Measurements from ENCODE around the gene FBXL5. TPM values are rescaled to one million over a fixed set of nuclear protein-coding genes. Genes with fewer than 3 reads are reported as not detected.

Gene FBXL5
- total and polyA plus RNA-seq, 2 donors (not counting 3 experiments of a cell fraction or from before 2014, with no cell fraction given) = 42.2 to 60.2 TPM

DNA sequence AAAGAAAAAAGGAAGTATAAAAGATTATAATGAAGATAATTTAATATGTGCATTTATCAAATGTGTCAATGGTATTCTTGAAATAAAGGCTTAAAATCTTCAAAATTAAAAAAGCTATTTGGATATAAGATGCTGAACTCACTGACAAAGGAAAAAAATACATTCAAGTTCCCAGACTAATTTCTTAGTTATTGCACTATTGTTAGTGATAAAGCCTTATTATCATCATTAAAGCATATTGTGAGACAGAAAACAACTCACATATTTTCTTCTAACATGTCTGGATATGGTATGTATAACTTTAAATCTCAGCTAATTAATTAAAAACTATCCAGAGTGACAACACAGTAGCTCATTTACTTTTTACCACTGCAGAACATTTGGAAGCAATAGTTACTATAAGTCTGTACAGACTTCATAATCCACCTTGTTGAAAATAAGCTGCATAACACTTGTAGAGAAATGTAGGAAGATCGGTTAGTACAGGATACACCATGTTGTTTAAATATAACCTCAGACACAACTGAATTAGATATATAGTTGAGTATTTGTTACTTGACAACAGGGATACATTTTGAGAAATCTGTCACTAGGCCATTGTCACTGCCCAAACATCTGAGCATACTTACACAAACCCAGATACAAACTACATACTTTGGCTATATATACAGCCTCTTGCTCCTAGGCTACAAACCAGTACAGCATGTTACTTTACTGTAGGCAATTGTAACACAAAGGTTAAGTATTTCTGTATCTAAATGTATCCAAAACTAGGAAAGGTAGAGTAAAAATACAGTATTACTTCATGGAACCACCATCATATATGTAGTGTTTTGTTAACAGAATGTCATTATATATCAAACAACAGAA, 13.6 kb upstream of the FBXL5 start:
- BruUV-seq (replicated peaks) = no TSS peak
- Histone ChIP-seq H3K79me2 (ENCODE audit: control insufficient read depth, insufficient read depth, low read length) (peaks cover 48% of the 10 kb centered on the region), H3K36me3 (ENCODE audit: control insufficient read depth in 2 of 2, extremely low read depth in 1 of 2, insufficient read depth in 2 of 2, low read length in 2 of 2) (peaks cover 0 to 3% of the 10 kb centered on the region in 2 experiments), H3K27ac (ENCODE audit: insufficient read depth, low read depth, low read length) (no peak overlapping the region), H4K20me1 (replicated peaks; ENCODE audit: control insufficient read depth, extremely low read depth, insufficient read depth, low read length) (no peaks in the 10 kb centered on the region), H3K27me3 (ENCODE audit: control insufficient read depth in 2 of 2, insufficient read depth in 2 of 2, low read length in 2 of 2) (no peaks in the 10 kb centered on the region), H3K9ac (replicated peaks; ENCODE audit: extremely low read depth, insufficient read depth, low read length) (no peak overlapping the region), H3K9me3 (replicated peaks; ENCODE audit: control insufficient read depth, insufficient read depth, low read length) (no peaks in the 10 kb centered on the region), H3K4me2 (ENCODE audit: insufficient read depth, low read length) (peak overlapping the region; percentile 2), H3K9me1 (replicated peaks; ENCODE audit: control insufficient read depth, extremely low read depth, insufficient read depth, low read length) (no peaks in the 10 kb centered on the region), H3K4me1 (ENCODE audit: control insufficient read depth, extremely low read depth, insufficient read depth, low read length) (peaks cover 35% of the 10 kb centered on the region), H3K4me3 (replicated peaks in 1 of 3; ENCODE audit: insufficient read depth in 1 of 3, low read depth in 1 of 3, low read length in 3 of 3) (no peak overlapping the region), H2AFZ (ENCODE audit: low read depth, low read length) (peak overlapping the region; percentile 19)
- intact Hi-C loops (cut with micrococcal nuclease) (loop anchor here (1.0 kb wide), 1 partner anchor 8 kb away; no protein-coding TSS in a partner anchor), dilution Hi-C loops (cut with MboI; ENCODE audit: extremely low pct_ligation_motif_present, low sequenced_read_pairs) (no loop called here)
- FAIRE-seq (no peak), DNase-seq (ENCODE audit: low read depth, low spot score) (peak; percentile 36)
- ChIA-PET CTCF (interaction anchor here (0.7 to 1.1 kb wide), 5 partner anchors 10 to 15 kb away, joined by 3 to 6 read pairs (median 3); partner anchors contain the start of gene FBXL5), POLR2A (no interaction called here)
- no peak for TF ChIP-seq JUN (IDR thresholded peaks at IDR 0.05; ENCODE audit: borderline replicate concordance, insufficient read depth, insufficient read length, low read depth)
- TF ChIP-seq, protein P1, sequence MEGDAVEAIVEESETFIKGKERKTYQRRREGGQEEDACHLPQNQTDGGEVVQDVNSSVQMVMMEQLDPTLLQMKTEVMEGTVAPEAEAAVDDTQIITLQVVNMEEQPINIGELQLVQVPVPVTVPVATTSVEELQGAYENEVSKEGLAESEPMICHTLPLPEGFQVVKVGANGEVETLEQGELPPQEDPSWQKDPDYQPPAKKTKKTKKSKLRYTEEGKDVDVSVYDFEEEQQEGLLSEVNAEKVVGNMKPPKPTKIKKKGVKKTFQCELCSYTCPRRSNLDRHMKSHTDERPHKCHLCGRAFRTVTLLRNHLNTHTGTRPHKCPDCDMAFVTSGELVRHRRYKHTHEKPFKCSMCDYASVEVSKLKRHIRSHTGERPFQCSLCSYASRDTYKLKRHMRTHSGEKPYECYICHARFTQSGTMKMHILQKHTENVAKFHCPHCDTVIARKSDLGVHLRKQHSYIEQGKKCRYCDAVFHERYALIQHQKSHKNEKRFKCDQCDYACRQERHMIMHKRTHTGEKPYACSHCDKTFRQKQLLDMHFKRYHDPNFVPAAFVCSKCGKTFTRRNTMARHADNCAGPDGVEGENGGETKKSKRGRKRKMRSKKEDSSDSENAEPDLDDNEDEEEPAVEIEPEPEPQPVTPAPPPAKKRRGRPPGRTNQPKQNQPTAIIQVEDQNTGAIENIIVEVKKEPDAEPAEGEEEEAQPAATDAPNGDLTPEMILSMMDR (IDR thresholded peaks at IDR 0.05; ENCODE audit: extremely low read depth in 1 of 2, insufficient read depth in 1 of 2, low read depth in 1 of 2, low read length in 2 of 2) = no peak
- no peak for TF ChIP-seq EZH2 (IDR thresholded peaks at IDR 0.05; ENCODE audit: borderline replicate concordance, low read depth, low read length, severe bottlenecking)
- TF ChIP-seq POLR2AphosphoS5 (IDR thresholded peaks at IDR 0.05; ENCODE audit: insufficient read depth, low read depth, low read length) = no peak
- no peak for TF ChIP-seq GATA2 (IDR thresholded peaks at IDR 0.05; ENCODE audit: insufficient read depth, insufficient read length, low read depth, low read length)
